ENCODE measurements around the gene NCAM2. TPM values are rescaled to one million over a fixed set of nuclear protein-coding genes. Genes with fewer than 3 reads are reported as not detected.
A peak's percentile ranks its signal among the peaks of the same experiment; 100 is the strongest.

NCAM2 gene
- total and polyA plus RNA-seq, 2 of the 4 experiments (the other 2 are of a cell fraction): 2.7 to 5.0 TPM

DNA sequence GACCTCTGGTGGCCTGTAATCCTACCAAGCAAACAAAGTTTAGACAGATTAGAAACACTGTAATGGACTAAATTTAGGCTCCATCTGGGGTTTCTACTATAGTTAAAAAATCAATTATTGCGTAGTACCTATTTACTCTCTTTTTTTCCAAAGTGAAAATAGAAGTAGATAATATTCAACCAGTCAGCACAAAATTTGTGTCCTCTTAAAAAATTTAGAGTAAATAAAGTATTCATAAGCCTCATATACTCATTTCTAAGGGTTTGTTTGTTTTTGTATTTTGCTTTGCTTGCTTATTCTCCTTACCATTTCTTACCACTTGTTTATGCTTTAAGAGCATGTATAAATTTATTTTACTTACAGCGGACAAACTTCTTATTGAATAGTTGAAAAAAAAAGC lies 54.5 kb downstream of the NCAM2 start:
- DNase-seq: no peak
- Histone ChIP-seq H3K14ac (replicated peaks; ENCODE audit: low read depth, low read length) (no peak overlapping the region), H3K27me3 (ENCODE audit: control insufficient read depth, insufficient read depth, low read length) (no peaks in the 10 kb centered on the region), H3K4me1 (ENCODE audit: control insufficient read depth, insufficient read depth, low read length) (no peaks in the 10 kb centered on the region), H3K9me3 (ENCODE audit: control insufficient read depth, insufficient read depth, low read length) (no peaks in the 10 kb centered on the region), H3K9ac (ENCODE audit: low read depth, low read length) (no peak overlapping the region), H4K91ac (ENCODE audit: insufficient read depth, low read depth, low read length) (no peak overlapping the region), H3K36me3 (ENCODE audit: control insufficient read depth, insufficient read depth, low read length) (no peaks in the 10 kb centered on the region), H3K56ac (ENCODE audit: extremely low read depth, insufficient read depth, low read length) (no peak overlapping the region), H3K9me1 (ENCODE audit: insufficient read depth, low read length) (no peaks in the 10 kb centered on the region), H3K4me2 (ENCODE audit: low read depth, low read length) (no peak overlapping the region), H4K8ac (ENCODE audit: low read depth in 2 of 2, low read length in 2 of 2) (no peak overlapping the region), H3K23ac (ENCODE audit: low read depth, low read length) (no peak overlapping the region), H3K4ac (ENCODE audit: low read depth, low read length) (no peak overlapping the region), H2BK15ac (ENCODE audit: low read depth, low read length) (no peak overlapping the region), H2AK9ac (replicated peaks; ENCODE audit: low read depth, low read length, poor library complexity) (no peak overlapping the region), H2BK120ac (ENCODE audit: low read depth, low read length) (no peak overlapping the region), H3K27ac (ENCODE audit: insufficient read depth, low read length) (no peak overlapping the region), H4K5ac (ENCODE audit: low read depth, low read length) (no peak overlapping the region), H2AFZ (replicated peaks; ENCODE audit: low read length, poor library complexity) (no peak overlapping the region), H3K79me1 (ENCODE audit: low read depth in 1 of 2, low read length in 2 of 2) (no peaks in the 10 kb centered on the region), H4K20me1 (ENCODE audit: insufficient read depth, low read length) (no peaks in the 10 kb centered on the region), H2AK5ac (ENCODE audit: low read depth, low read length) (no peak overlapping the region), H2BK20ac (ENCODE audit: low read depth, low read length) (no peak overlapping the region), H2BK5ac (ENCODE audit: low read depth, low read length, poor library complexity, severe bottlenecking) (no peak overlapping the region), H3K4me3 (ENCODE audit: insufficient read depth, low read depth, low read length) (no peak overlapping the region), H3K18ac (ENCODE audit: low read depth, low read length) (no peak overlapping the region)
- dilution Hi-C loops (cut with HindIII; ENCODE audit: low sequenced_read_pairs, unreplicated experiment): no loop called here
- intact Hi-C loops (cut with micrococcal nuclease): no loop called here
- BruUV-seq (replicated peaks): no TSS peak
- in situ Hi-C loops (cut with MboI; ENCODE audit: low sequenced_read_pairs): no loop called here
- no peak for TF ChIP-seq FOS (IDR thresholded peaks at IDR 0.05; ENCODE audit: low read depth, low read length)
- 0 out of 2 replicates have a peak, but pooled peaks have one; percentile 42 for TF ChIP-seq MAFK (IDR thresholded peaks at IDR 0.05; ENCODE audit: low read depth, low read length)
- ChIA-PET POLR2A (ENCODE audit: unreplicated experiment) (no interaction called here), CTCF (no interaction called here)
- WGBS, 2 experiments (ENCODE audit: extremely low coverage in 2 of 2, insufficient read length in 1 of 2): no CpG with 5 or more reads among the region's 2 CpGs
- ATAC-seq (ENCODE audit: low read depth): no peak
